GM18951 (cell line): Measurements from ENCODE around the gene RBM4B.
"Not testable (repeated sequence)": the region's sequence is repeated elsewhere in the genome, so short reads cannot be mapped to it uniquely, and the experiment has no call there.

Source experiments
- POLR2A ChIP-seq: IDR thresholded peaks from 4 replicates; pipeline ENCODE4 v1.6.1; 2011; ENCODE audit warnings: mild to moderate bottlenecking; ENCODE audit not compliant: insufficient read length, insufficient read depth; ENCODE audit errors: extremely low read depth
- in situ Hi-C: fragments of 300-500 bp; cut with MboI; formaldehyde crosslinking; loops from one replicate; pipeline ENCODE4 v1.12.0; 2022; ENCODE audit warnings: low sequenced_read_pairs, mixed read lengths, inconsistent platforms; ENCODE audit not compliant: unreplicated experiment

Gene RBM4B, protein sequence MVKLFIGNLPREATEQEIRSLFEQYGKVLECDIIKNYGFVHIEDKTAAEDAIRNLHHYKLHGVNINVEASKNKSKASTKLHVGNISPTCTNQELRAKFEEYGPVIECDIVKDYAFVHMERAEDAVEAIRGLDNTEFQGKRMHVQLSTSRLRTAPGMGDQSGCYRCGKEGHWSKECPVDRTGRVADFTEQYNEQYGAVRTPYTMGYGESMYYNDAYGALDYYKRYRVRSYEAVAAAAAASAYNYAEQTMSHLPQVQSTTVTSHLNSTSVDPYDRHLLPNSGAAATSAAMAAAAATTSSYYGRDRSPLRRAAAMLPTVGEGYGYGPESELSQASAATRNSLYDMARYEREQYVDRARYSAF

GRCh38 chr11:66677599-66678375 lies at the start of gene RBM4B:
Gene RBM4B, minus strand, starts transcription at chr11:66677887. Its CDS starts 808 bp downstream, at chr11:66677079.
- TF ChIP-seq POLR2A = peak; percentile 86
- in situ Hi-C loops = no loop called here

DNA sequence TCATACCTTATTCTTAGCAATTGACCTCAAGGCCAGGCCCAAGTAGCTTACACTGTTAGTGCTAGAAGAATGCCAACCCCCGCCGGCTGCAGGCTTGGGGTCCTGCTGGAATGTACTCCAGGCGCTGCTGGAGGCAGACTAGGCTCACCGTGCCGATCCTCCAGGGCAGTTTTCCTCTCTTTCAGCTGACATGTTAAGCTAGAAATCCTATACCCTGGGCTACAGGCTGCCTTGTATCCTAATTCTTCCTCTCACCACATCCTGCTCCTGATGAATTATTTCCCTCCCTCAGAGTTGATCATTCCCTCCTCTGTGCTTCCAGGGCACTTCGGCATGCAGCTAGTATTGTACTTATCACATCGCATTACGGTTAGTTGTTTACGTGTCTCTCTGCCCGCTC lies 48.0 kb upstream of the RBM4B start:
- no peak for TF ChIP-seq POLR2A
- in situ Hi-C loops = no loop called here

DNA sequence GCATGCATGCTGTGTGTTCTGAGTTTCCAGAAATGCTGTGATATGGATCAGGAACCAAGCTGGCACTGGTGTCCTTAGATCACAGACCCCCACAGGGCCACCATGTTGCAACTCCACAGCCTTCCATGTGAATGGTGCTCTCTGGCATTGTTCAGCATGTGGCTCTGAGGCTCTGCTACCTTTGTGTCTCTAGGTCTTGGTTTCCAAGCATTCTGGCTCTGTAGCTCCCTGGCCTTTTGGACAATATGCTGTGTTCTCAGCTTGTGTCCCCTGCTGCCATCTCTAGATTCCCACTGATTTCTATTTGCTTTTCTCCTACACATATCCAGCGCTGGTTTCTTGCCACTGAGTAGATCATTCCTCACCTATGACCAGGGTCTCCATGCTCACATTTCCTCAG lies 47.4 kb upstream of the RBM4B start:
- TF ChIP-seq POLR2A = no peak
- in situ Hi-C loops = no loop called here

- in situ Hi-C loops = not testable (repeated sequence)
These were observed 46.5 kb upstream of the RBM4B start for GRCh38 chr11:66724167-66724566.

DNA sequence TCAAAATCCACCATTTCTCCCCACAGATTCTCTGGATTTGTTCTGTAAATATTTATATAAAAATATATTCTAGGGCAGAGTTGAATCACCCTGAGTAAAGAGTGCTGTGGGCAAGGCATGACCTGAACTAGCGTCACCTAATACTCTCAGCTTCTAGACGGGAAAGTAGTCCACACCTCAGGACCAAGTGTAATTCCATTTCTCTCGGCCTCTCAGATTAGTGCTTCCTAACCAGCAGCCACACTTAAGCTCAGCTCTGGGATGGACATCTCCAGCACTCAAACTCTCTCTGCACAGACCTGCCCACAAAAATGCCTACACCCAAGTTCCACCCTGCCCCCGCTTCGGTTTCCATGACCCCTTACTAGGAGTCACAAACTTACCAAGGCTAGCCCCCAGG lies 46.0 kb upstream of the RBM4B start:
- in situ Hi-C loops = no loop called here
- TF ChIP-seq POLR2A = no peak

- in situ Hi-C loops = no loop called here
- no peak for TF ChIP-seq POLR2A
These were observed 45.3 kb upstream of the RBM4B start for GRCh38 chr11:66722745-66723651.

GRCh38 chr11:66721939-66722338 lies 44.3 kb upstream of the RBM4B start:
- in situ Hi-C loops = no loop called here

GRCh38 chr11:66720899-66721470 lies 43.3 kb upstream of the RBM4B start:
- no peak for TF ChIP-seq POLR2A
- in situ Hi-C loops = no loop called here

More at GRCh38 chr11:66721939-66722338, 44.3 kb upstream of the RBM4B start:
- no peak for TF ChIP-seq POLR2A

GRCh38 chr11:66720223-66720898 lies 42.7 kb upstream of the RBM4B start:
- TF ChIP-seq POLR2A = no peak
- in situ Hi-C loops = no loop called here

- no peak for TF ChIP-seq POLR2A
- in situ Hi-C loops = no loop called here
These were observed 41.6 kb upstream of the RBM4B start for GRCh38 chr11:66719111-66719872.

GRCh38 chr11:66718320-66718971 lies 40.8 kb upstream of the RBM4B start:
- no peak for TF ChIP-seq POLR2A
- in situ Hi-C loops = no loop called here
